Measurements from ENCODE around the gene SRXN1. TPM values are rescaled to one million over a fixed set of nuclear protein-coding genes. Genes with fewer than 3 reads are reported as not detected.

Gene SRXN1
- total RNA-seq, 1 donor from 2014 or later, result 12.6 TPM

DNA sequence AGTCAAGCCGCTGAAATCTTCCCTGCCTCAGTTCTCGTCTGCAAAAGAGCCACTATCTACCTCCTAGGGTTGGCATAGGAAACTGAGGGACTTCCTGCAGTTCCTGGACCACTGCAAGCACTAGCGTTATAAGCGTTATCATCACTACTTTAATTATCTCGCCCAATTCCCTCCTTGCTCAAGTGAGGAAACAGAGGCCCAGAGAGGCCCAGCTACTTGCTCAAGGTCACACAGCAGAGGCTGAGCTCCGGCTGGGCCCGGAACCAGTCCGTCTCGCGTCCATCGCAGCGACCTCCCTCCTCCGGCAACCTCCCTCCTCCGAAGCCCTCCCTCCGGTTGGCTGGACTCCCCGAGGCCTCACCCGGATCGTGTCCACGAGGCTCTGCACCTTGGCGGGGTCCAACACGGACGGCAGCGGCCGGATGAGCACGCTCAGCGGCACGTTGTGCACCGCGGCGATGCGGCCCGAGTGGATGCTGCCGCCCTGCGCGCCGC, 338 bp downstream of the SRXN1 start:
- Mint-ChIP-seq H3K27ac (ENCODE audit: unreplicated experiment) (no peak overlapping the region), H3K4me1 (peaks cover 15% of the 10 kb centered on the region), H3K9me3 (no peaks in the 10 kb centered on the region), H3K27me3 (ENCODE audit: low read depth) (peaks cover 18% of the 10 kb centered on the region), H3K36me3 (ENCODE audit: low read depth) (peaks cover 5% of the 10 kb centered on the region), H3K4me3 (peak overlapping the region; percentile 79)
- no peak for DNase-seq (ENCODE audit: low read depth, low spot score)
- TF ChIP-seq, protein P1, sequence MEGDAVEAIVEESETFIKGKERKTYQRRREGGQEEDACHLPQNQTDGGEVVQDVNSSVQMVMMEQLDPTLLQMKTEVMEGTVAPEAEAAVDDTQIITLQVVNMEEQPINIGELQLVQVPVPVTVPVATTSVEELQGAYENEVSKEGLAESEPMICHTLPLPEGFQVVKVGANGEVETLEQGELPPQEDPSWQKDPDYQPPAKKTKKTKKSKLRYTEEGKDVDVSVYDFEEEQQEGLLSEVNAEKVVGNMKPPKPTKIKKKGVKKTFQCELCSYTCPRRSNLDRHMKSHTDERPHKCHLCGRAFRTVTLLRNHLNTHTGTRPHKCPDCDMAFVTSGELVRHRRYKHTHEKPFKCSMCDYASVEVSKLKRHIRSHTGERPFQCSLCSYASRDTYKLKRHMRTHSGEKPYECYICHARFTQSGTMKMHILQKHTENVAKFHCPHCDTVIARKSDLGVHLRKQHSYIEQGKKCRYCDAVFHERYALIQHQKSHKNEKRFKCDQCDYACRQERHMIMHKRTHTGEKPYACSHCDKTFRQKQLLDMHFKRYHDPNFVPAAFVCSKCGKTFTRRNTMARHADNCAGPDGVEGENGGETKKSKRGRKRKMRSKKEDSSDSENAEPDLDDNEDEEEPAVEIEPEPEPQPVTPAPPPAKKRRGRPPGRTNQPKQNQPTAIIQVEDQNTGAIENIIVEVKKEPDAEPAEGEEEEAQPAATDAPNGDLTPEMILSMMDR (conservative IDR thresholded peaks at IDR 0.05), result no peak

DNA sequence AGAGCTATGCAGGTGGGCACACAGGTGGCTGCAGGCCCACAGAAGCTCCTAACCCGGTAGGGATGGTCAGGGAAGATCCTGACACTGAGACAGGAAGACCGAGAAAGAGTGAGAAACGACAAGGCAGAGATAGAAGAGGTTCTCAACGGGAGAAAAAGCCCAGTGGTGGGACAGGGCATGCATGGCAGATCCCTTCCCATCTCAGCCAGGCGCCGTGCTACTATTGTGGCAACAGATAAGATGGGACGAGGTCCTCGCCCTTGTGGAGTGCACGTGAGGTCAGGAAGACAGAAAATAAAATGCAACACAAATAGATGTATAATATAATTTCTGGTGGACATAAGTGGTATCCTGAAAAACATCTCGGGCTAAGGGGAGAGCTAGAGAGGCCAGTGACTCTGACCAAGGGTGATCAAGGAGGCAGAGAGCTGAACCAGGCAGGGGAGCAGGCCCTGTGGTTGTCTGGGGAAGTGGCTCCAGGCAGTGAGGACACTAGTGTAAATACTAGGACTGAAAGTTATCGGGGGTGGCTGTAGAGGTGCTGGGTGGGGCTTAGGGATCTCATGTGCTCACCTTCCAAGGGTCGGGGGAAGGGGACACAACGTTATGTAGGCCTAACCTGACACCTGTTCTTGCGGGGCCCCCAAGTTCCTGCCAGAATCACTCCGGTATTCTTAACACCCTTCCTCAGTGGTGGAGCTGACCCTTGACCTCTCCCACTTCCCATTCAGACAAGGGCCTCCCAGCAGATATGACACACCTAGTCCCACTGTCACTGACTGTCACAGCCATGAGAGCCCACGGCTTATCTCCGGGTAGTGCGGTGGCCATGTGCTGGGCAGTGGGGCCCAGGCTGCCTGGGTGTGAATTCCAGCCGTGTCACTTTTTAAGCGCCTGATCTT, 1.0 kb downstream of the SRXN1 start:
- DNase-seq (ENCODE audit: low read depth, low spot score), result no peak
- Mint-ChIP-seq H3K36me3 (ENCODE audit: low read depth) (peaks cover 5% of the 10 kb centered on the region), H3K4me1 (peaks cover 15% of the 10 kb centered on the region), H3K27ac (ENCODE audit: unreplicated experiment) (no peak overlapping the region), H3K4me3 (peak overlapping the region; percentile 79), H3K27me3 (ENCODE audit: low read depth) (peaks cover 12% of the 10 kb centered on the region), H3K9me3 (no peaks in the 10 kb centered on the region)
- TF ChIP-seq, protein P1 (conservative IDR thresholded peaks at IDR 0.05), result no peak

DNA sequence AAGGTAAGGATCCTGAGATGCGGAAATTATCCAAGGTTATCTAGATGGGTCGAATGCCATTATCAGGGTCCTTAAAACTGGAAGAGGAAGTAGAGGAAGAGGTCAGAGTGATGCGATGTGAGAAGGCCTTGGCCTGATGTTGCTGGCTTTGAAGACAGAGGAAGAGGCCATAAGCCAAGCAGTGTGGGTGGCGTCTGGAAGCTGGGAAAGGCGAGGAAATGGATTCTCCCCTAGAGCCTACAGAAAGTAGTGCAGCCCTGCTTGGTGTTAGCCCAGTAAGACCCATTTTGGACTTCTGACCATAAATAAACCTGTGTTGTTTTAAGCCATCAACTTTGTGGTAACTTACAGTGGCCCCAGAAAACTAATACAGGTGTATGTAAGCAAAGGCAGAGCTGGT, 2.0 kb downstream of the SRXN1 start:
- Mint-ChIP-seq H3K4me3 (peak overlapping the region; percentile 55), H3K27me3 (ENCODE audit: low read depth) (peaks cover 8% of the 10 kb centered on the region), H3K36me3 (ENCODE audit: low read depth) (peaks cover 5% of the 10 kb centered on the region), H3K9me3 (no peaks in the 10 kb centered on the region), H3K27ac (ENCODE audit: unreplicated experiment) (no peak overlapping the region), H3K4me1 (peaks cover 17% of the 10 kb centered on the region)
- TF ChIP-seq, protein P1 (conservative IDR thresholded peaks at IDR 0.05), result no peak
- no peak for DNase-seq (ENCODE audit: low read depth, low spot score)

DNA sequence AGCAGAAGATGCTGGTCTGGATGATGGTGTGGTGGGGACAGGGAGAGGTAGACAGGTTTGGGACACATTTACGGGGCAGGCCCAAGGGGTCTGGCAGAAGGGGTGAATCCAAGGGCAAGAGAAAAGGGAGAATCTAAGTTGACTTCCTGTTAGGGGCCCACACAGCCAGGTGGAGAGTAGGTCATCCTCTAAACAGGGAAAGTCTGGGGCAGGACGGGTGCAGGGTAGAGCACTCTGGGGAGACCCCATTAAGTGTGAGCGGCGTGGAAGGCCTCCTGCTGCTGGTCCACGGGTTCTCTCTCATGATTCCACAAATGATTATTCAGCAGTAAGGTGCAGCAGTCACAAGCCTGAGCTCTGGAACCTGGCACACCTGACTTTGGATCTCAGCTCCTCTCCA, 2.7 kb downstream of the SRXN1 start:
- TF ChIP-seq, protein P1 (conservative IDR thresholded peaks at IDR 0.05), result no peak
- no peak for DNase-seq (ENCODE audit: low read depth, low spot score)
- peaks cover 5% of the 10 kb centered on the region for H3K36me3 Mint-ChIP-seq (ENCODE audit: low read depth)
- H3K27me3 Mint-ChIP-seq (ENCODE audit: low read depth), result peaks cover 8% of the 10 kb centered on the region
- H3K27ac Mint-ChIP-seq (ENCODE audit: unreplicated experiment), result no peak overlapping the region
- peak overlapping the region; percentile 67 for H3K4me3 Mint-ChIP-seq
- no peaks in the 10 kb centered on the region for H3K9me3 Mint-ChIP-seq
- H3K4me1 Mint-ChIP-seq, result peaks cover 24% of the 10 kb centered on the region

DNA sequence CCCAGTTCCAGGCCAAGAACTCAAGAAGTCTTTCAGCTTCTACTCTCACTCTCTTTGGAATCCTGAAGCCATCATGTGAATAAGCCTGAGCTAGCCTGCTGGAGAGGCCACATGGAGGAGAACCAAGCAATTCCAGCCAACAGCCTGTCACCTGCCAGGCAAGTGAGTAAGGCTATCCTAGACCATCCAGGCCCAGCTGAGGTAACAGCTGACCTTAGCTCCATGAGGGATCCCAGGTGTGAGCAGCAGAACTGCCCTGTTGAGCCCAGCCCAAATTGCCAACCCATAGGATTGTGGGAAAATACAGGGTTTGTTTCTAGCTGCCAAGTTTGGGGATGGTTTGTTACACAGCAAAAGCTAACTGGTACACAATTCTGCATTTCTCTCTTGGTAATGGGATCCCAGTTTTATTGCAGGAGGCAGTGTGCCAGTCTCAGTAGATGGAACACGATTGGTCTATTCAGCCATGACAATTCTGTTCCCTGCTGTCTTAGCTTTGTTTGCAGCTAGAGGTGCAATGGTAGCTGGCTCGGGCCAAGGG, 5.5 kb downstream of the SRXN1 start:
- DNase-seq (ENCODE audit: low read depth, low spot score), result no peak
- H3K27ac Mint-ChIP-seq (ENCODE audit: unreplicated experiment), result no peak overlapping the region
- H3K9me3 Mint-ChIP-seq, result no peaks in the 10 kb centered on the region
- H3K27me3 Mint-ChIP-seq (ENCODE audit: low read depth), result peaks cover 3% of the 10 kb centered on the region
- peaks cover 23% of the 10 kb centered on the region for H3K4me1 Mint-ChIP-seq
- TF ChIP-seq, protein P1 (conservative IDR thresholded peaks at IDR 0.05), result no peak
- H3K4me3 Mint-ChIP-seq, result no peak overlapping the region
- peaks cover 5% of the 10 kb centered on the region for H3K36me3 Mint-ChIP-seq (ENCODE audit: low read depth)
